ENCODE results near the gene HOXB7. TPM values are rescaled to one million over a fixed set of nuclear protein-coding genes. Genes with fewer than 3 reads are reported as not detected.

HOXB7 gene
- total RNA-seq, 1 donor from 2014 or later, result 0.64 TPM

GRCh38 chr17:48623583-48623982 lies 12.8 kb upstream of the HOXB7 start:
- Mint-ChIP-seq H3K9me3 (ENCODE audit: unreplicated experiment) (peaks cover 9% of the 10 kb centered on the region), H3K36me3 (ENCODE audit: unreplicated experiment) (no peaks in the 10 kb centered on the region), H3K27ac (ENCODE audit: unreplicated experiment) (no peak overlapping the region), H3K4me1 (ENCODE audit: low read depth, unreplicated experiment) (peaks cover 3% of the 10 kb centered on the region), H3K4me3 (ENCODE audit: unreplicated experiment) (no peak overlapping the region), H3K27me3 (ENCODE audit: unreplicated experiment) (peaks cover 38% of the 10 kb centered on the region)
- DNase-seq, result no peak
- TF ChIP-seq, protein P1, sequence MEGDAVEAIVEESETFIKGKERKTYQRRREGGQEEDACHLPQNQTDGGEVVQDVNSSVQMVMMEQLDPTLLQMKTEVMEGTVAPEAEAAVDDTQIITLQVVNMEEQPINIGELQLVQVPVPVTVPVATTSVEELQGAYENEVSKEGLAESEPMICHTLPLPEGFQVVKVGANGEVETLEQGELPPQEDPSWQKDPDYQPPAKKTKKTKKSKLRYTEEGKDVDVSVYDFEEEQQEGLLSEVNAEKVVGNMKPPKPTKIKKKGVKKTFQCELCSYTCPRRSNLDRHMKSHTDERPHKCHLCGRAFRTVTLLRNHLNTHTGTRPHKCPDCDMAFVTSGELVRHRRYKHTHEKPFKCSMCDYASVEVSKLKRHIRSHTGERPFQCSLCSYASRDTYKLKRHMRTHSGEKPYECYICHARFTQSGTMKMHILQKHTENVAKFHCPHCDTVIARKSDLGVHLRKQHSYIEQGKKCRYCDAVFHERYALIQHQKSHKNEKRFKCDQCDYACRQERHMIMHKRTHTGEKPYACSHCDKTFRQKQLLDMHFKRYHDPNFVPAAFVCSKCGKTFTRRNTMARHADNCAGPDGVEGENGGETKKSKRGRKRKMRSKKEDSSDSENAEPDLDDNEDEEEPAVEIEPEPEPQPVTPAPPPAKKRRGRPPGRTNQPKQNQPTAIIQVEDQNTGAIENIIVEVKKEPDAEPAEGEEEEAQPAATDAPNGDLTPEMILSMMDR (IDR thresholded peaks at IDR 0.05; ENCODE audit: partially characterized antibody, unreplicated experiment), result no peak

- DNase-seq, result no peak
- peaks cover 39% of the 10 kb centered on the region for H3K27me3 Mint-ChIP-seq (ENCODE audit: unreplicated experiment)
- peaks cover 10% of the 10 kb centered on the region for H3K9me3 Mint-ChIP-seq (ENCODE audit: unreplicated experiment)
- TF ChIP-seq, protein P1 (IDR thresholded peaks at IDR 0.05; ENCODE audit: partially characterized antibody, unreplicated experiment), result no peak
- no peak overlapping the region for H3K4me3 Mint-ChIP-seq (ENCODE audit: unreplicated experiment)
- H3K36me3 Mint-ChIP-seq (ENCODE audit: unreplicated experiment), result no peaks in the 10 kb centered on the region
- peaks cover 3% of the 10 kb centered on the region for H3K4me1 Mint-ChIP-seq (ENCODE audit: low read depth, unreplicated experiment)
- H3K27ac Mint-ChIP-seq (ENCODE audit: unreplicated experiment), result no peak overlapping the region
Observed at GRCh38 chr17:48622857-48623256, 12.0 kb upstream of the HOXB7 start.

DNA sequence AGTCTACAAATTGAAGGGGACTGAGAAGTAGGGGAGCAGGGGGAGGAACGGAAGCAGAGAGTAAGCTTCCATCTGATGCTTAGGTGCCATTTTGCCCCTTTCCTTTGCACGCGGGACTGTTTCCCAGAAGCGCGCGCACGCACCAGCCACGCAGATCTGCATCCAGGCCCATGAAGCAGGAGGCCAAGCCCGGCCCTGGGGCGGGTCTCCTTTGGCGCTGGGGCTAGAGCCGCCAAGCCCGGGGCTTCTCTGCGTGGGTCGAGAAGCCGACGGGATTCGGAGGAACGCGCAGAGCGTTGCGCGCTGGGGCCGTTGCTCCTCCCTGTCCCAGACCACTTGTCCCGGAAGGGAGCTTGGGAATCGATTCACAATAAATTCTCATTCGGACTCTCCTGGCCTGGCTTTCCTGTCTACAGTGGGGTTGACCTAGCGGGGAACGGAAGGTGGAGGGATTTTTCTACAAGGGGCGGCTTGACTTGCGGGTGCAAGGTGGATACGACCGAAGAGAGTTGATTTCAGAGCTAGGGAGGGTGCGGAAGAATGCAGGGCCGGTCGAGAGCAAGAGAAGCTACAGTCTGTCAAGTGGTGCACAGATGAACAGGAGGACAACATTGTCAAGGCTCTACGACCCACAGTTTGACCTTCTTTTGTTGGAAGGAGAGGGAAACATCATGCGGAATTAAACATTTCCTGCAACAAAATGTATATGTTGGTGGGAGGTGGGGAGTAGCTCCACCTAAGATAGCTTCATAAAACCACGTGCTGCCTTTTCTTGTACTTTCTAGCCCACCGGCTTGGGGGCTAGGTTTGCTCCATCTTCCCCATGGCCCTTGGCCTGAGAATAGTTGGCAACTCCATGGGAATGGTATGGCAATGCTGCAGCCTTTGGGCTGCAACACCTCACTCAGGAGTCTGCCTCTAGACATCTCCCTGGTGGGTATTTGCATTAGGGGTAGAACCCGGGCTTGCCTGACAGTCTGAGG lies 10.9 kb upstream of the HOXB7 start:
- no peak for DNase-seq
- Mint-ChIP-seq H3K36me3 (ENCODE audit: unreplicated experiment) (no peaks in the 10 kb centered on the region), H3K9me3 (ENCODE audit: unreplicated experiment) (peaks cover 16% of the 10 kb centered on the region), H3K4me3 (ENCODE audit: unreplicated experiment) (no peak overlapping the region), H3K4me1 (ENCODE audit: low read depth, unreplicated experiment) (peaks cover 3% of the 10 kb centered on the region), H3K27ac (ENCODE audit: unreplicated experiment) (no peak overlapping the region), H3K27me3 (ENCODE audit: unreplicated experiment) (peaks cover 46% of the 10 kb centered on the region)
- TF ChIP-seq, protein P1 (IDR thresholded peaks at IDR 0.05; ENCODE audit: partially characterized antibody, unreplicated experiment), result no peak

- peaks cover 3% of the 10 kb centered on the region for H3K4me1 Mint-ChIP-seq (ENCODE audit: low read depth, unreplicated experiment)
- TF ChIP-seq, protein P1 (IDR thresholded peaks at IDR 0.05; ENCODE audit: partially characterized antibody, unreplicated experiment), result no peak
- H3K27me3 Mint-ChIP-seq (ENCODE audit: unreplicated experiment), result peaks cover 51% of the 10 kb centered on the region
- no peak overlapping the region for H3K27ac Mint-ChIP-seq (ENCODE audit: unreplicated experiment)
- no peak overlapping the region for H3K4me3 Mint-ChIP-seq (ENCODE audit: unreplicated experiment)
- no peaks in the 10 kb centered on the region for H3K36me3 Mint-ChIP-seq (ENCODE audit: unreplicated experiment)
- H3K9me3 Mint-ChIP-seq (ENCODE audit: unreplicated experiment), result peaks cover 16% of the 10 kb centered on the region
- no peak for DNase-seq
Observed at GRCh38 chr17:48620461-48621139, 9.8 kb upstream of the HOXB7 start.
